SK-N-MC (cell line): ENCODE results near the gene GRB10.

Source experiments
- DNase-seq: peaks from one replicate; pipeline ENCODE4 v3.0.0-alpha.2; 2011; ENCODE audit warnings: low read depth, low spot score
- H3K27ac ChIP-seq: fragments of 200-600 bp; sonication (generic); 2 replicates; pipeline ENCODE4 v1.5.1; 2016; ENCODE audit warnings: mixed run types
- H3K36me3 ChIP-seq: fragments of 200-600 bp; sonication (generic); 2 replicates; pipeline ENCODE4 v1.6.1; 2017; ENCODE audit warnings: antibody characterized with exemption, low read length, mixed read lengths; ENCODE audit not compliant: insufficient read depth
- H3K4me3 ChIP-seq: fragments of 200-600 bp; sonication (generic); 2 replicates; pipeline ENCODE4 v1.5.1; 2016
- H3K9ac ChIP-seq: fragments of 200-600 bp; sonication (generic); 2 replicates; pipeline ENCODE4 v1.8.0; 2017; ENCODE audit warnings: mixed run types, mixed read lengths; ENCODE audit not compliant: insufficient read length
- H3K9me3 ChIP-seq: fragments of 200-600 bp; sonication (generic); 2 replicates; pipeline ENCODE4 v1.6.1; 2017; ENCODE audit warnings: low read depth, mild to moderate bottlenecking, antibody characterized with exemption, low read length, moderate library complexity, mixed read lengths
- EZH2 ChIP-seq: fragments of 200-600 bp; sonication (generic); IDR thresholded peaks from one replicate; pipeline ENCODE4 v1.6.1; 2017; ENCODE audit warnings: antibody characterized with exemption
- FOXP2 ChIP-seq: optimal IDR thresholded peaks from 2 replicates; pipeline ENCODE3; 2011; ENCODE audit warnings: mild to moderate bottlenecking, moderate library complexity; ENCODE audit not compliant: insufficient read depth; ENCODE audit errors: extremely low read length, control extremely low read depth
- POLR2AphosphoS5 ChIP-seq: IDR thresholded peaks from 2 replicates; pipeline ENCODE4 v1.6.1; 2012; ENCODE audit warnings: mild to moderate bottlenecking, low read depth, low read length, borderline replicate concordance

GRB10 gene

GRCh38 chr7:50674896-50675835, 107.5 kb downstream of the GRB10 start:
- no peaks in the 10 kb centered on the region for H3K9me3 ChIP-seq
- no peak for TF ChIP-seq EZH2
- TF ChIP-seq FOXP2, result no peak
- no peak for TF ChIP-seq POLR2AphosphoS5
- no peak overlapping the region for H3K27ac ChIP-seq
- no peak for DNase-seq
- no peak overlapping the region for H3K4me3 ChIP-seq
- peaks cover 51% of the 10 kb centered on the region for H3K36me3 ChIP-seq
- H3K9ac ChIP-seq, result no peak overlapping the region

DNA sequence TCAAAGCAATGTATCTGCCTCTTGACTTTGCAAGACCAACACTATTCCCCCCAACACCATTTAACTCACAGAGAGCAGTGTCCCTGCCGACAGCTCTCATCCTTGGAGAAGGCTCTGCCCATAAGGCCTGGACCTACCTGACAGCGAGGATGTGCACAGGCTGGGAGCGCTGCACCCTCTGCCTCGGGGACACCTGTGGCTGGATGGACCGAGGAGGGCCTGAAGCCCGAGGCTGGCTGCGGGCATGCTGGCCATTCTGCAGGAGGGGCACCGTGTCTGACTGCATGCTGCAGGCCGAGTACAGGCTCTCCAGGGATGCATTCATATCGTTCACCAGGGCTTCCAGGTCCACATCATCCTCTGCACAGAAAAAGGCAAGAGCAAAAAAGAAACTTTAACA, 108.4 kb downstream of the GRB10 start:
- no peak for DNase-seq
- no peak overlapping the region for H3K9ac ChIP-seq
- TF ChIP-seq POLR2AphosphoS5 (no peak), FOXP2 (no peak), EZH2 (no peak)

DNA sequence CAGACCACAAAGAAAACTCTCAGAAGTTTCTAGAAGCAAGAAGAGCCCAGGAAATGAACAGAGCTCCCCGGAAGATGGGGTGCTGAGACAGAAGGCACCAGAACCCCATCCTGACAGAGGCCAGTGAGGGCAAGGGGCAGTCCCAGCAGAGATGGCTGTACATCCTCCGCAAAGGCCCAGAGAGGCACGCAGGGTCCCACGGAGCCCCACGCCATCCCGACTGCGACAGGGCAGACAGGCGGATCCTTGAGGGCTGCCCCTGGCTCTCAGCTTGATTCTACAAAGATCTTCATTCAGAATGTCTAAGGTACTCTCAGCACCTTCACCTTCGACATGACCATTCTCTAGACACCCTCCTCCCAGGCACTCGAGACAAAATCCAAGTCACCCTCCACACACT, 109.6 kb downstream of the GRB10 start:
- Histone ChIP-seq H3K4me3 (no peak overlapping the region), H3K27ac (no peak overlapping the region), H3K9ac (no peak overlapping the region), H3K36me3 (peaks cover 71% of the 10 kb centered on the region), H3K9me3 (no peaks in the 10 kb centered on the region)
- no peak for TF ChIP-seq POLR2AphosphoS5
- no peak for TF ChIP-seq EZH2
- no peak for TF ChIP-seq FOXP2
- DNase-seq, result no peak

More for the DNA sequence above, 108.4 kb downstream of the GRB10 start:
- peaks cover 59% of the 10 kb centered on the region for H3K36me3 ChIP-seq
- H3K4me3 ChIP-seq, result no peak overlapping the region
- H3K9me3 ChIP-seq, result no peaks in the 10 kb centered on the region
- no peak overlapping the region for H3K27ac ChIP-seq

- no peak overlapping the region for H3K4me3 ChIP-seq
- TF ChIP-seq EZH2 (no peak), POLR2AphosphoS5 (no peak), FOXP2 (no peak)
- H3K9ac ChIP-seq, result no peak overlapping the region
- peaks cover 81% of the 10 kb centered on the region for H3K36me3 ChIP-seq
- H3K27ac ChIP-seq, result no peak overlapping the region
- no peak for DNase-seq
- no peaks in the 10 kb centered on the region for H3K9me3 ChIP-seq
Observed at GRCh38 chr7:50672045-50672444, 110.7 kb downstream of the GRB10 start.

GRCh38 chr7:50671386-50671785, 111.3 kb downstream of the GRB10 start:
- DNase-seq, result no peak
- Histone ChIP-seq H3K9me3 (no peaks in the 10 kb centered on the region), H3K9ac (no peak overlapping the region), H3K27ac (no peak overlapping the region), H3K4me3 (no peak overlapping the region), H3K36me3 (peaks cover 84% of the 10 kb centered on the region)
- no peak for TF ChIP-seq EZH2
- TF ChIP-seq POLR2AphosphoS5, result no peak

- H3K27ac ChIP-seq, result no peak overlapping the region
- no peak for TF ChIP-seq FOXP2
- no peak for TF ChIP-seq EZH2
- TF ChIP-seq POLR2AphosphoS5, result no peak
- no peak overlapping the region for H3K4me3 ChIP-seq
- no peaks in the 10 kb centered on the region for H3K9me3 ChIP-seq
- H3K9ac ChIP-seq, result no peak overlapping the region
- no peak for DNase-seq
- H3K36me3 ChIP-seq, result peaks cover 82% of the 10 kb centered on the region
Observed at GRCh38 chr7:50669890-50670289, 112.8 kb downstream of the GRB10 start.

- Histone ChIP-seq H3K36me3 (peaks cover 77% of the 10 kb centered on the region), H3K9me3 (no peaks in the 10 kb centered on the region), H3K4me3 (no peak overlapping the region), H3K27ac (no peak overlapping the region), H3K9ac (no peak overlapping the region)
- DNase-seq, result no peak
- no peak for TF ChIP-seq POLR2AphosphoS5
- TF ChIP-seq EZH2, result no peak
- TF ChIP-seq FOXP2, result no peak
Observed at GRCh38 chr7:50667789-50668226, 114.9 kb downstream of the GRB10 start.

- TF ChIP-seq POLR2AphosphoS5, result no peak
- TF ChIP-seq EZH2, result no peak
- no peak for TF ChIP-seq FOXP2
- no peak for DNase-seq
- Histone ChIP-seq H3K27ac (no peak overlapping the region), H3K36me3 (peaks cover 75% of the 10 kb centered on the region), H3K9ac (no peak overlapping the region), H3K4me3 (no peak overlapping the region), H3K9me3 (no peaks in the 10 kb centered on the region)
Observed at GRCh38 chr7:50667338-50667737, 115.4 kb downstream of the GRB10 start.
